A673 (cell line): ENCODE data around the gene TOMM40L. TPM values are rescaled to one million over a fixed set of nuclear protein-coding genes. Genes with fewer than 3 reads are reported as not detected.

ENCODE experiments used
- BruUV-seq: library from RNA; stranded (reverse); fragments of 400-500 nt; replicated peaks from 2 replicates; lab custom pipeline; 2021; lab: Mats Ljungman, UMichigan
- CTCF ChIA-PET: fragments of 300-600 bp; sonication (Branson Sonifier 250); formaldehyde crosslinking; loops from one replicate; lab custom pipeline; 2022; ENCODE audit warnings: antibody characterized with exemption; lab: Charles Lee
- POLR2A ChIA-PET: fragments of 300-600 bp; sonication (Branson Sonifier 250); formaldehyde crosslinking; loops from one replicate; lab custom pipeline; 2022; ENCODE audit warnings: antibody characterized with exemption; ENCODE audit not compliant: low non-redundant PET; lab: Charles Lee
- DNase-seq: peaks from one replicate; pipeline ENCODE4 v3.0.0-alpha.2; 2015; ENCODE audit warnings: low spot score
- H3K27ac ChIP-seq: fragments of 200-600 bp; sonication (generic); 2 replicates; pipeline ENCODE4 v1.5.1; 2016; ENCODE audit warnings: mixed run types, low read depth, mild to moderate bottlenecking, mixed read lengths, antibody characterized with exemption, low read length; ENCODE audit not compliant: poor library complexity, severe bottlenecking
- H3K27me3 ChIP-seq: fragments of 200-600 bp; sonication (generic); replicated peaks from 2 replicates; pipeline ENCODE4 v1.6.1; 2017; ENCODE audit warnings: mixed run types, low read depth, mild to moderate bottlenecking, mixed read lengths, antibody characterized with exemption, low read length; ENCODE audit not compliant: insufficient read depth, poor library complexity
- H3K36me3 ChIP-seq: fragments of 200-600 bp; sonication (generic); 2 replicates; pipeline ENCODE4 v1.6.1; 2016; ENCODE audit warnings: mixed run types, mild to moderate bottlenecking, mixed read lengths, antibody characterized with exemption, low read length; ENCODE audit not compliant: insufficient read depth, poor library complexity, severe bottlenecking
- H3K4me1 ChIP-seq: fragments of 200-600 bp; sonication (generic); 2 replicates; pipeline ENCODE4 v1.6.1; 2017; ENCODE audit warnings: mixed run types, mild to moderate bottlenecking, mixed read lengths, antibody characterized with exemption, low read length; ENCODE audit not compliant: insufficient read depth, poor library complexity, severe bottlenecking
- H3K4me3 ChIP-seq: fragments of 200-600 bp; sonication (generic); 2 replicates; pipeline ENCODE4 v1.5.1; 2016; ENCODE audit warnings: low read depth, mixed run types, mild to moderate bottlenecking, mixed read lengths, low read length; ENCODE audit not compliant: poor library complexity, severe bottlenecking
- H3K9me3 ChIP-seq: fragments of 200-600 bp; sonication (generic); 2 replicates; pipeline ENCODE4 v1.6.1; 2016; ENCODE audit warnings: mixed run types, low read depth, mild to moderate bottlenecking, mixed read lengths, antibody characterized with exemption, low read length; ENCODE audit not compliant: poor library complexity, severe bottlenecking
- CTCF ChIP-seq: fragments of 300-800, 200-600 bp; sonication (generic); conservative IDR thresholded peaks from 2 replicates; pipeline ENCODE4 v1.5.1; 2017; ENCODE audit warnings: low read depth, mild to moderate bottlenecking, antibody characterized with exemption, low read length, moderate library complexity, mixed read lengths
- EZH2 ChIP-seq: fragments of 200-600 bp; sonication (generic); IDR thresholded peaks from 2 replicates; pipeline ENCODE4 v1.6.1; 2017; ENCODE audit warnings: borderline replicate concordance, low read depth, mild to moderate bottlenecking, mixed read lengths, antibody characterized with exemption, low read length; ENCODE audit not compliant: poor library complexity, severe bottlenecking
- intact Hi-C: fragments of 100-400 bp; cut with micrococcal nuclease; formaldehyde crosslinking; loops from one replicate; pipeline ENCODE4 v1.10.0; 2022; ENCODE audit not compliant: unreplicated experiment
- total RNA-seq: library from RNA; stranded (reverse); gene quantifications from 2 replicates; pipeline ENCODE4 v1.2.3, GENCODE V29; 2021

The TOMM40L gene
- total RNA-seq, 1 experiment from 2014 or later: 14.0 TPM

- H3K27ac ChIP-seq: peak overlapping the region; percentile 68
- peak; percentile 88 for TF ChIP-seq CTCF
- no peak for TF ChIP-seq EZH2
- BruUV-seq: no TSS peak
- H3K36me3 ChIP-seq: peaks cover 16% of the 10 kb centered on the region
- peak; percentile 83 for DNase-seq
- peaks cover 18% of the 10 kb centered on the region for H3K4me1 ChIP-seq
- ChIA-PET CTCF (no interaction called here), POLR2A (no interaction called here)
- no peaks in the 10 kb centered on the region for H3K27me3 ChIP-seq
- intact Hi-C loops: loop anchor here (1.0 to 5.0 kb wide), 2 partner anchors 64 to 155 kb away; no protein-coding TSS in a partner anchor
- peak overlapping the region; percentile 78 for H3K4me3 ChIP-seq
- H3K9me3 ChIP-seq: no peaks in the 10 kb centered on the region
These were observed 1.5 kb downstream of the TOMM40L start for GRCh38 chr1:161227196-161227871.

- BruUV-seq: no TSS peak
- POLR2A ChIA-PET: no interaction called here
- Histone ChIP-seq H3K27me3 (no peaks in the 10 kb centered on the region), H3K9me3 (no peaks in the 10 kb centered on the region), H3K36me3 (peaks cover 16% of the 10 kb centered on the region), H3K4me1 (peaks cover 18% of the 10 kb centered on the region), H3K4me3 (no peak overlapping the region), H3K27ac (no peak overlapping the region)
- no peak for TF ChIP-seq CTCF
- TF ChIP-seq EZH2: no peak
- intact Hi-C loops: loop anchor here (5.0 kb wide), 1 partner anchor 154 kb away; no protein-coding TSS in a partner anchor
- DNase-seq: no peak
- CTCF ChIA-PET: no interaction called here
These were observed 2.2 kb downstream of the TOMM40L start for GRCh38 chr1:161228032-161228431.

GRCh38 chr1:161229896-161230295, 4.0 kb downstream of the TOMM40L start:
- POLR2A ChIA-PET: no interaction called here
- no peak for DNase-seq
- intact Hi-C loops: loop anchor here (5.0 kb wide), 1 partner anchor 152 kb away; no protein-coding TSS in a partner anchor
- peaks cover 16% of the 10 kb centered on the region for H3K36me3 ChIP-seq
- TSS peak; percentile 5 for BruUV-seq
- 0 out of 2 replicates have a peak, but pooled peaks have one; percentile 16 for TF ChIP-seq CTCF
- no peak for TF ChIP-seq EZH2
- H3K27ac ChIP-seq: no peak overlapping the region
- no peaks in the 10 kb centered on the region for H3K27me3 ChIP-seq
- H3K4me3 ChIP-seq: no peak overlapping the region
- CTCF ChIA-PET: interaction anchor here (0.9 to 1.3 kb wide), 2 partner anchors 62 to 152 kb away, joined by 4 read pairs; no protein-coding TSS in a partner anchor
- peaks cover 18% of the 10 kb centered on the region for H3K4me1 ChIP-seq
- no peaks in the 10 kb centered on the region for H3K9me3 ChIP-seq
